Left colon (tissue), 2 donors: ENCODE measurements around the gene KBTBD12. TPM values are rescaled to one million over a fixed set of nuclear protein-coding genes. Genes with fewer than 3 reads are reported as not detected.

ENCODE experiments used
- ATAC-seq: fragments of 200-7000 bp; cut with Tn5 transposase; one replicate; pipeline ENCODE4 v1.9.1; 2020; ENCODE audit warnings: mild to moderate bottlenecking, moderate library complexity
- DNase-seq, 2 donors: peaks; one replicate each; pipeline ENCODE4 v3.0.0-alpha.2; 2020
- intact Hi-C, 2 donors: fragments of 100-400 bp; cut with DNase I in 1 of 2; cut with micrococcal nuclease in 1 of 2; formaldehyde crosslinking; loops; one replicate each; pipeline versions ENCODE4 v1.11.2 to v1.14.0; 2022; cut with DNase I, micrococcal nuclease
- total RNA-seq, 2 donors: library from RNA; stranded (reverse); fragmentation: NEBNext Ultra II Directional; extraction: Animal tissue kit (Norgen Biotek cat#: 25700); gene quantifications; one replicate each; pipeline ENCODE4 v1.2.1, GENCODE V29; 2021
- donor health status: DM: no; HTN: no; CAD: no.
- donor health status: DM: yes; HTN: yes; CAD: no.

Gene KBTBD12
- total RNA-seq, 2 donors from 2014 or later, result 3.8 to 4.6 TPM

- intact Hi-C loops, result loop anchor here in 1 of 2 donors (5.0 kb wide), 1 partner anchor 322 kb away; no protein-coding TSS in a partner anchor
- DNase-seq (no peak), ATAC-seq (no peak)
Measured at GRCh38 chr3:127974226-127974625, 59.2 kb downstream of the KBTBD12 start.

- intact Hi-C loops, result no loop called here
- ATAC-seq (no peak), DNase-seq (no peak)
Measured at GRCh38 chr3:127975153-127976029, 60.4 kb downstream of the KBTBD12 start.

GRCh38 chr3:127978636-127979035 lies 63.6 kb downstream of the KBTBD12 start:
- intact Hi-C loops, result no loop called here
- DNase-seq (no peak), ATAC-seq (no peak)

- ATAC-seq (no peak), DNase-seq (no peak)
- intact Hi-C loops, result no loop called here
Measured at GRCh38 chr3:127979473-127979872, 64.4 kb downstream of the KBTBD12 start.

GRCh38 chr3:127981097-127981496 lies 66.1 kb downstream of the KBTBD12 start:
- intact Hi-C loops, result no loop called here
- DNase-seq, result no peak
- ATAC-seq, result no peak

- DNase-seq, result no peak
- intact Hi-C loops, result no loop called here
- no peak for ATAC-seq
Measured at GRCh38 chr3:127982155-127982554, 67.1 kb downstream of the KBTBD12 start.

- intact Hi-C loops, result no loop called here
- ATAC-seq, result no peak
- no peak for DNase-seq
Measured at GRCh38 chr3:127984241-127984975, 69.4 kb downstream of the KBTBD12 start.

GRCh38 chr3:127985216-127985615 lies 70.2 kb downstream of the KBTBD12 start:
- DNase-seq (no peak), ATAC-seq (no peak)
- intact Hi-C loops, result no loop called here

- no peak for ATAC-seq
- intact Hi-C loops, result no loop called here
- no peak for DNase-seq
Measured at GRCh38 chr3:127985655-127986225, 70.7 kb downstream of the KBTBD12 start.

- intact Hi-C loops, result no loop called here
- ATAC-seq, result no peak
- DNase-seq, result no peak
Measured at GRCh38 chr3:127986803-127987202, 71.8 kb downstream of the KBTBD12 start.

GRCh38 chr3:127987309-127987995 lies 72.4 kb downstream of the KBTBD12 start:
- intact Hi-C loops, result no loop called here
- ATAC-seq (peak; percentile 94), DNase-seq (peak in 1 of 2 donors; percentile 27)

GRCh38 chr3:127988770-127989557 lies 73.9 kb downstream of the KBTBD12 start:
- ATAC-seq (peak; percentile 51), DNase-seq (no peak)
- intact Hi-C loops, result no loop called here

- intact Hi-C loops, result no loop called here
Measured at GRCh38 chr3:127990051-127990450, 75.0 kb downstream of the KBTBD12 start.

GRCh38 chr3:127990461-127990860 lies 75.4 kb downstream of the KBTBD12 start:
- DNase-seq, result no peak
- intact Hi-C loops, result no loop called here
- ATAC-seq, result no peak

More at GRCh38 chr3:127990051-127990450, 75.0 kb downstream of the KBTBD12 start:
- DNase-seq, result no peak
- no peak for ATAC-seq

GRCh38 chr3:127991251-127991650 lies 76.2 kb downstream of the KBTBD12 start:
- intact Hi-C loops, result no loop called here
- no peak for DNase-seq
- no peak for ATAC-seq

GRCh38 chr3:127991681-127992080 lies 76.6 kb downstream of the KBTBD12 start:
- no peak for ATAC-seq
- no peak for DNase-seq
- intact Hi-C loops, result no loop called here

- intact Hi-C loops, result no loop called here
- DNase-seq, result no peak
- ATAC-seq, result no peak
Measured at GRCh38 chr3:127992127-127992526, 77.1 kb downstream of the KBTBD12 start.

- DNase-seq, result no peak
- no peak for ATAC-seq
- intact Hi-C loops, result no loop called here
Measured at GRCh38 chr3:127994011-127994410, 79.0 kb downstream of the KBTBD12 start.
